RKO (cell line): ENCODE data around the gene TRIM64C.
"Not testable (repeated sequence)": the region's sequence is repeated elsewhere in the genome, so short reads cannot be mapped to it uniquely, and the experiment has no call there.

Experiments
- DNase-seq: peaks from one replicate; pipeline ENCODE4 v3.0.0-alpha.2; 2016; ENCODE audit warnings: low spot score

Gene TRIM64C

GRCh38 chr11:49059012-49059411, at the start of gene TRIM64C:
TRIM64C (minus strand) TSS chr11:49059112; CDS start chr11:49059112, 0 bp downstream.
- DNase-seq: not testable (repeated sequence)

- DNase-seq: not testable (repeated sequence)
Measured at GRCh38 chr11:49102356-49102755, 43.4 kb upstream of the TRIM64C start.

GRCh38 chr11:49069897-49070296, 11.0 kb upstream of the TRIM64C start:
- DNase-seq: not testable (repeated sequence)

- DNase-seq: not testable (repeated sequence)
Measured at GRCh38 chr11:49049821-49050220, 9.1 kb downstream of the TRIM64C start.

- not testable (repeated sequence) for DNase-seq
Measured at GRCh38 chr11:49048229-49048628, 10.7 kb downstream of the TRIM64C start.

- DNase-seq: not testable (repeated sequence)
Measured at GRCh38 chr11:49028523-49028922, 30.4 kb downstream of the TRIM64C start, which contains the start of gene TRIM49B. TRIM49B (plus strand) TSS chr11:49028823; CDS start chr11:49031600, 2,777 bp downstream.
